Daoy (cell line): Measurements from ENCODE around the gene CSF1R. TPM values are rescaled to one million over a fixed set of nuclear protein-coding genes. Genes with fewer than 3 reads are reported as not detected.
A peak's percentile ranks its signal among the peaks of the same experiment; 100 is the strongest.

Experiments
- DNase-seq: peaks from one replicate; pipeline ENCODE4 v3.0.0-alpha.2; 2015; ENCODE audit warnings: low read depth
- total RNA-seq: library from RNA; depleted of rRNA; stranded (reverse); fragments of >200 nt; shearing (Covaris generic); gene quantifications from 2 replicates; pipeline ENCODE4 v1.2.3, GENCODE V29; 2014

The CSF1R gene
- total RNA-seq, 1 experiment from 2014 or later: 0.11 TPM

DNA sequence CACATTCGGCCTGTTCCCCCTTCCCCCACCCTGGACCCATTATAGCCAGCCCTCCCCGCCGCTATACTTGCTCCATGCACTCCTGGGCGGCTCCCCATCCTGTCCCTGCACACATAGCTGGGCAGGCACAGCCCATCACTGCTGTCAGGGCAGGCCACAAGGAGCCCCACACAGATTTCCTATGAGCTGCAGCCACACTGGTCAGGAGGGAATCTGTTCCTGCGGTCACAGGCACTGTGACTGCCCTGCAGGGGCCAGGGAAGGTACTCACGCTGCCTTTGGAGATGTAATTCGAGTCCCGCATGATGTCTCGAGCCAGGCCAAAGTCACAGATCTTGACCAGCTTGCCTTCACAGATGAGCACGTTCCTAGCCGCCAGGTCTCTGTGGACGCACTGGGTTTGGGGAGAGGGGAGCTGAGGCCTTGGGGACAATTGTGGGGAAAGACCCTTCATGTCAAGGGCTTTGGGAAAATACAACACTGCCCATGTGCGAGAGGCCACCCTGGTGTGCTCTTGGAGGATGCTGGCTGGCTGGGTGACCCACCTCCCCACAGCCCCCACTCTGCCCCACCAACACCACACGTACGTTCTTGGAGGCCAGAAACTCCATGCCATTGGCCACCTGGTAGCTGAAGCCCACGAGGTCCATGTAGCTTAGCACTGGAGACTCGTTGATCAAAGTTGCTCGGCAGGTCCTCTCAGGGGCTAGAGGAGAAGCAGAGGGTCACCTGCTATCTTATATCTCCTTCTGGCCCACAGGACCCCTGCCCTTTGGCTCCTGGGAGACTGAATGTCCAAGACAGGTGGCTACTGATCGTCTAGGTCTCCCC is 34.5 kb upstream of the CSF1R start:
- no peak for DNase-seq

GRCh38 chr5:150120062-150120441 is 33.7 kb upstream of the CSF1R start:
- no peak for DNase-seq

DNA sequence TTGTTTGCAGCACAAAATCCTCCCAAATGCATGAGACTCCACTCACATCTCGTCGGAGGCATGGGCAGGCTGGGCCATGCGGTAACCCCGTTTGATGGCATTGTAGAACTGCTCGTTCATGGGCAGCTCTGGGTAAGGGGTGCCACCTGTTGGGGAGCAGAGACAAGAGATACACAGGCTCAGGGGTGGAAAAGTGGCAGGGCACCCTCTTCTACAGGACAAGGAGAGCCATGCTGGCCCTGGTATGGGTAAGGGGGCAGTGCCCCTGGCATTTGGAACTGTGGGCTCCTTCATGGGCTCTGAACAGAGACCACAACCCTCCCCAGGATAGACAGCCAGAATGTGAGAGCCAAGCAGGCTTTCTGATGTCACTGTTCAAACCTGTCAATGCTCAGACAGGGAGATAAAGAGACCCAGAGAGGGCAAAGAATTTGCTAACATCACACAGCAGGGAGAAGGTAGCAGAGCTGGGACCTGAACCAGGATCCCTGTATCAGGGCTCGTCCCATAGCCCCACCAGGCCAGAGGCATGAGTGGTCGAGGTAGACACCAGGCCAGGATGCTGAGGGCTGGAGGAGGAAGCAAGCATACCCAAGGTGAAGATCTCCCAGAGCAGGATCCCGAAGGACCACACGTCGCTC is 33.2 kb upstream of the CSF1R start:
- DNase-seq: no peak

DNA sequence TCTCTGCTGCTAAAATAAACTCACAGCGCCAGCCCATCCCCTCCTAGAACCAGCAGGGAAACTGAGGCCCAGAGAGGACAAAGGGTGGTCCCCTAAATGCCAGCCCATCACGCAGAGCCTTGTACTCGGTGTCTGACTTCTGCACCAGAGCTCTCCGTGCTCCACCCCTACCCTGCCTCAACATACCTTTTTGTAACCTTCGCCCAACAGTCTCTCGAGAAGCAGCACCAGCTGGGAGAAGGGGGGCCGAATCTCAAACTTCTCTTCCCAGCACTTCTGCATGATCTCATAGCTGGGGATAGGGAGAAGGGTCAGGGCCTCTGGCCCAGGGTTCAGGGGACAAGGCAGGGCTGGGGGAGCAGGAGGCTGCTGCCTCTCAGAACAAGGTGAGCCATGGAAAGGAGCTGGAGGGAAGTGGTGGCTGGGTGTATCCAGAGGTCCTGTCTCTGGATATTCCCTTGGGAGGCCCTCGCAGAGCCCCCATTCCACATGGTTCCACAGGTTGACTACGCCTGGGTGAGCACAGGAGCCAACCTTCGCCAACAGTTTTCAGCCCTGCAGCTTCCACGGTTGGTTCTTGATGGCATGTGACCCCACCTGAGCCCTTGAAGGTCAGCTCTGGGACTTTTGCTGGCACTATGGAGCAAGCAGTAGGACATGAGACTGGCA is 32.3 kb upstream of the CSF1R start:
- no peak for DNase-seq

DNA sequence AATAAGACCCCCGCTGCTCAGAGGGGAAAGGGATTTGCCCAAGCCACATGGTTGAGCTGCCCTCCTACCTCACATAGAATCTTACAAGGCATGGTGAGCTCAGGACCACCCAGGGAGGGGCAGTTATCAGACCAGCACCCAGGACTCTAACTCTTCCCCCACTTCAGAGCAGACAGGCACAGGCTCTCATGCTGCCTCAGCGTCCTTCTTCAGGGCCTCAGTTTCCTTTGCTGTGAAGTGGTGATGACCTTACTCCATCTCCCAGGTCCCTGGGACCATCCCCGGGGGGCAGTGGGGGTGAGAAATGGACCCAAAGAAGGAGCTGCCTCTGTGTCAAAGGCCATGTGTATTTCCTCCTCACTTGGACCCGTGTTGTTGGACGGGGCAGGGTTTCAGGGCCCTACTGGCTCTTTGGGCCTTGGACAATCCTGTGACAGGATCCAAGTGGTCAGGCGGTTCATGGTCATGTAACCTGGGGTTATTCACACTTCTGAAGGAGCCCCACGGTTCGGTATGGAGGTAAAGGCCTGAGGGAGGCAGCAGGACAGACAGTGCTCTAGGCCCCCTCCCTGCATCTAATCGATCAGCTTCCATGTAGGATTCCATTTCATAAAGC is 31.7 kb upstream of the CSF1R start:
- DNase-seq: no peak

DNA sequence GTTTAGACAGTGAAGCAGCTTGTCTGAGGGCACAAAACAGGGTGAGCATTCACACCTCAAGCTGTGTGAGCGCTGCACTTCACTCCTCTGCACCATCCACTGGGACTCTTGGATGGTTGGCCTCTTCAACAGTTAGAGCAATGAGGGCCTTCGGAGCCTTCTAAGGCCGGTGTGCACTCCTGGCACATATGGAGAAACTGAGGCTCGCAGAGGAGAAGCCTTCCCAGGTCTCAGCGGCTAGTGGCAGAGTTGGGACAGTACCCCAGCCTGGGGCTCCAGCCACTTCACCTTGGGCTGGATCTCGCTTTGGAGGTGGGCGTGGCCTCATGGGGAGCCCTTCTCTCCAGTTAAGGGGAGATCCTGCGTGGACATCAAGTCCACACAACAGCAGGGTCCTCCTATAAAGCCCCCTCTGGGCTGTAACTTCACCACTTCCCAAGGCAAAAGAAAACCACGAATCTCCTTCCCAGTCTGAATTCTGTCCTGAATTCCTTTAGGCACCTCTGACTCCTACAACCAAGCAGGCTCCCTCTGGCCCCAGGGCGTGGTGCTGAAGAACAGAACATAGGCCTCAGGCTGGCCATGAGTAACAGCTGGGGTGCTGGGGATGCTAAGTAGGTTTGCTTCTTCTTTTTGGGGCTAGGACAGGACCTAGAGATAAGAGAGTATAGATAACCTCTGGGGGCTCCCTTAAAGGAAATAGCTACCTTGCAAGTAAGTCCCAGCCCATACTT is 30.5 kb upstream of the CSF1R start:
- DNase-seq: no peak

DNA sequence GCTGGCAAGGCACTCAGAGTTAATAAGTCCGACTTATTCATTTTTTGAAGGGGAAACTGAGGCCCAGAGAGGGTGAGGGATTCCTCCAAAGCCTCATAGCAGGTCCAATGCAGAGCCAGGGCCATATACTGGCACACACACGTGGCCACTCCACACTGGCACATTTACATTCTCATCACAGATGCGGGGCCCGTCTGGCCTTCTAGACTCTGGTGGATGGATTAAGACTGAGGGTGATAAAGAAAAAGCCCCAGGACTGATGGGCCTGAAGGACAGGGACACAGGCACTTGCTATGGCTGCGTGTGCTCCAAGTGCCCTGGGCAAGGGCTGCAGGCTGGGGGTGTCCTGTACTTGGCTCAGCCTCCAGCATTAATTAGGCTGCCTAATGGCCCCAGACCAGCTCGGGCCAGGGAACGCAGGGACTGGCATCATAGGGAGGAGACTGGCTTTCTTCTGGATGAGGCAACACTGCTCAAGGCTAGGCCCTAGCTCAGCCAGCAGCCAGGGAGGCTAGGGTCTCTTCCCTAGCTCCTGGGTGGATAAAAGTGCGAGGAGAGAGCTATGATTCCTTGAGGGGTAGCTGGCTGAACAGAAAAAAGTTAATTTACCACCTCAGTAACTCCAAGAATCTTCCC is 28.5 kb upstream of the CSF1R start:
- DNase-seq: no peak

DNA sequence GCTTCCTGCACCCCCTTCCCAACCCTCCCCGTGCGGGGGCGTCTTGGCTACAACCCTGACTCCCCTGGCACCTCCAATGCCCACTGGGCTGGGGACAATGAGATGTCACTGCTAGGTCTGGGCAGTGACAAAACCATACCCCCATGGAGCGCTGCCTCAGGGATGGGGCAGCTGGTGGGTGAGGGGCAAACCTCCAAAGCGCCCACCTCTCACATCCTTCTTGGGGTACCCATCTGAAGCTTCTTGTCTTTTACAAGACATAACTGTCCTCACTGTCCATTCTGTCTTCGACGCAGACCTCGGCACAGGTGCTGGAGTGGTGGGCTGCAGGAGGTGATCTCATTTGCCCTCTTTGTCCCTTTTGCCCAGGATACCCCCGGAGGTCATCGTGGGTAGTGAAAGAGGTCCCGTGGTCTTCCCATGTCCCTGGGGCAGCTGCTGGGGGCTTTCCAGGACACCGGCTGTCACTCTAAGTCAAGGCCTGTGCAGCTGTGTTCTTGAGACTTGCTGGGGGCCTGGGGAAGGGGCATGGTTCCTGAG is 27.8 kb upstream of the CSF1R start:
- DNase-seq: no peak

- DNase-seq: peak; percentile 71
Measured at GRCh38 chr5:150113047-150113744, 26.8 kb upstream of the CSF1R start.

GRCh38 chr5:150112201-150113046 is 26.1 kb upstream of the CSF1R start:
- peak; percentile 97 for DNase-seq

DNA sequence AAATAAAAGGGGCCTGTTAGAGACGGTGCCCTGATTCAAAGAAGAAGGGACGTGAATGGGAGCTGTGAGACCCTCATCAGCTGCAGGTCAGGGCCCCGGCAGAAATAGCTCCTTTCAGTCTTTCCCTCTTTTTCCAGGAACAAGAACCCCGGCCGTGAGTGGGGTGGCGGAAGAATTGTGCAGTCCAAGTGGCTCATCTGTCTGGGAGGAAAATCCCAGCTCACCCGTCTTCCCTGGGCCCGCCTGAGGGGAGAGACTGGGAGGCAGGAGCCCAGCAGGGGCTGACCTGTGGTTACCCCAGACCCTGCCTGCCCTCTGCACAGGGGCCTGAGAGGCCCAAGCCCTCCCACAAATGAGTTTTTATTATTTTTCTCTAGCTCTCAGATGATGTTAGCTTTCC is 24.8 kb upstream of the CSF1R start:
- DNase-seq: no peak

DNA sequence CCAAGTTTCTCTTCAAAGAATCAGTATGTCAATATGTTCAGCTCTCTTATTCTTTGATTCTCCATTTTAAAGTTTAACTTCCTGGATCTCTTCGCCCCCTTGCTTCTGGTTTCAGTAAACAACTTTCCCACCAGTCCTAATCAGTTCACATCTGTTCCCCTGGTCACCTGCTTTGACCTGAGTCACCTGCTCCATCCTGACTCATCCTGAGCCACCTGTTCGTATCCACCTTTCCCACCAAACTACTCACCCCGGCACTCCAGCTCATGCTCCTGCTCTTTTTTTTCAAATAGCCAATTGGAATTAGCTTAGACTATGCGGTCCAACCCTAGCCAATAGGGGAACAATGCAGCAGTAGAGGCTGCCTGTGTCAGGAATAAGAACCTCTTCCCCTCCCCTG is 23.6 kb upstream of the CSF1R start:
- no peak for DNase-seq

- DNase-seq: no peak
Measured at GRCh38 chr5:150108711-150109514, 22.6 kb upstream of the CSF1R start.

GRCh38 chr5:150107909-150108447 is 21.6 kb upstream of the CSF1R start:
- no peak for DNase-seq

GRCh38 chr5:150106674-150107426 is 20.5 kb upstream of the CSF1R start:
- no peak for DNase-seq

GRCh38 chr5:150105928-150106615 is 19.7 kb upstream of the CSF1R start:
- DNase-seq: no peak

GRCh38 chr5:150104550-150104870 is 18.2 kb upstream of the CSF1R start:
- no peak for DNase-seq
